HepG2 (cell line): Measurements from ENCODE around the gene IRAK2. TPM values are rescaled to one million over a fixed set of nuclear protein-coding genes. Genes with fewer than 3 reads are reported as not detected.

ENCODE experiments used
- CBFB ChIP-seq: sonication (generic); formaldehyde crosslinking; IDR thresholded peaks from 2 replicates; pipeline ENCODE4 v1.4.0; 2020; ENCODE audit warnings: missing genetic modification reagents
- CEBPB ChIP-seq: IDR thresholded peaks from 2 replicates; pipeline ENCODE4 v1.6.1; 2011; ENCODE audit warnings: low read depth, low read length, improper control_type of control experiment, borderline replicate concordance
- FOXM1 ChIP-seq: sonication (generic); formaldehyde crosslinking; IDR thresholded peaks from 2 replicates; pipeline ENCODE4 v1.5.0; 2020; ENCODE audit warnings: missing genetic modification reagents
- KAT7 ChIP-seq: IDR thresholded peaks from 2 replicates; pipeline ENCODE4 v1.6.1; 2018; ENCODE audit warnings: borderline replicate concordance, missing compliant biosample characterization
- KDM4B ChIP-seq: sonication (generic); formaldehyde crosslinking; IDR thresholded peaks from 2 replicates; pipeline ENCODE4 v1.4.0; 2020; ENCODE audit warnings: missing genetic modification reagents
- POLR2AphosphoS2 ChIP-seq: IDR thresholded peaks from 2 replicates; pipeline ENCODE4 v1.6.1; 2011; ENCODE audit warnings: low read depth, low read length, improper control_type of control experiment
- SRSF9 ChIP-seq: fragments of 200-400 bp; formaldehyde crosslinking; IDR thresholded peaks from 2 replicates; pipeline ENCODE4 v1.6.1; 2018; ENCODE audit warnings: borderline replicate concordance, mild to moderate bottlenecking, low read depth, low read length; ENCODE audit not compliant: insufficient read depth, poor library complexity, severe bottlenecking
- TRIM24 ChIP-seq: sonication (generic); formaldehyde crosslinking; IDR thresholded peaks from 2 replicates; pipeline ENCODE4 v1.8.0; 2022; ENCODE audit warnings: mild to moderate bottlenecking, missing genetic modification reagents
- ZNF430 ChIP-seq: sonication (generic); formaldehyde crosslinking; IDR thresholded peaks from 2 replicates; pipeline ENCODE4 v1.9.0; 2021; ENCODE audit warnings: mild to moderate bottlenecking, missing genetic modification reagents
- ZNF431 ChIP-seq: sonication (generic); formaldehyde crosslinking; IDR thresholded peaks from 2 replicates; pipeline ENCODE4 v1.9.0; 2022; ENCODE audit warnings: missing genetic modification reagents, low read depth, mild to moderate bottlenecking, borderline replicate concordance
- ZNF720 ChIP-seq: sonication (generic); formaldehyde crosslinking; IDR thresholded peaks from 2 replicates; pipeline ENCODE4 v1.4.0; 2020; ENCODE audit warnings: missing genetic modification reagents
- ZNF878 ChIP-seq: sonication (generic); formaldehyde crosslinking; IDR thresholded peaks from 2 replicates; pipeline ENCODE4 v1.8.1; 2023; ENCODE audit warnings: mild to moderate bottlenecking, missing genetic modification reagents, moderate library complexity
- polyA plus RNA-seq, 8 experiments: library from polyadenylated mRNA; depleted of rRNA in 3 of 8; stranded (reverse) in 7 of 8; unstranded in 1 of 8; fragments of >200 nt; fragmentation: Illumina TruSeq in 4 of 8; extraction: Trizol in 4 of 8; gene quantifications; 2 replicates each; pipeline versions ENCODE4 v1.2.1 to v1.2.3, GENCODE V29; 2011 to 2016; ENCODE audit warnings: low read depth in 4 of 8, missing spikeins in 1 of 8, mixed read lengths in 1 of 8; ENCODE audit not compliant: insufficient read depth in 1 of 8
- total RNA-seq, 5 experiments: library from RNA; depleted of rRNA; stranded (reverse); fragments of >200 nt; fragmentation: Illumina TruSeq; extraction: Trizol; gene quantifications; 2 replicates each; pipeline ENCODE4 v1.2.3, GENCODE V29; 2016; ENCODE audit warnings: low read depth in 1 of 5
- TF ChIP-seq, protein P1 (sequence below): sonication (generic); formaldehyde crosslinking; IDR thresholded peaks from 2 replicates; pipeline ENCODE4 v1.4.0; 2020; ENCODE audit warnings: missing genetic modification reagents, borderline replicate concordance
- TF ChIP-seq, protein P2 (sequence below): sonication (generic); formaldehyde crosslinking; IDR thresholded peaks from 2 replicates; pipeline ENCODE4; 2020; ENCODE audit warnings: missing genetic modification reagents, mild to moderate bottlenecking, borderline replicate concordance
- TF ChIP-seq, protein P3 (sequence below): sonication (generic); formaldehyde crosslinking; IDR thresholded peaks from 2 replicates; pipeline ENCODE4 v1.9.0; 2021; ENCODE audit warnings: missing genetic modification reagents, borderline replicate concordance
- TF ChIP-seq, protein P4 (sequence below): sonication (generic); formaldehyde crosslinking; IDR thresholded peaks from 2 replicates; pipeline ENCODE4 v1.9.0; 2021; ENCODE audit warnings: missing genetic modification reagents, mild to moderate bottlenecking, borderline replicate concordance
- TF ChIP-seq, protein P5 (sequence below): sonication (generic); formaldehyde crosslinking; IDR thresholded peaks from 2 replicates; pipeline ENCODE4 v1.9.0; 2022; ENCODE audit warnings: low read depth, missing genetic modification reagents

IRAK2 gene
- total and polyA plus RNA-seq, 2 of the 13 experiments (the other 11 are each of a cell fraction or from before 2014, with no cell fraction given), result 13.1 to 23.3 TPM

DNA sequence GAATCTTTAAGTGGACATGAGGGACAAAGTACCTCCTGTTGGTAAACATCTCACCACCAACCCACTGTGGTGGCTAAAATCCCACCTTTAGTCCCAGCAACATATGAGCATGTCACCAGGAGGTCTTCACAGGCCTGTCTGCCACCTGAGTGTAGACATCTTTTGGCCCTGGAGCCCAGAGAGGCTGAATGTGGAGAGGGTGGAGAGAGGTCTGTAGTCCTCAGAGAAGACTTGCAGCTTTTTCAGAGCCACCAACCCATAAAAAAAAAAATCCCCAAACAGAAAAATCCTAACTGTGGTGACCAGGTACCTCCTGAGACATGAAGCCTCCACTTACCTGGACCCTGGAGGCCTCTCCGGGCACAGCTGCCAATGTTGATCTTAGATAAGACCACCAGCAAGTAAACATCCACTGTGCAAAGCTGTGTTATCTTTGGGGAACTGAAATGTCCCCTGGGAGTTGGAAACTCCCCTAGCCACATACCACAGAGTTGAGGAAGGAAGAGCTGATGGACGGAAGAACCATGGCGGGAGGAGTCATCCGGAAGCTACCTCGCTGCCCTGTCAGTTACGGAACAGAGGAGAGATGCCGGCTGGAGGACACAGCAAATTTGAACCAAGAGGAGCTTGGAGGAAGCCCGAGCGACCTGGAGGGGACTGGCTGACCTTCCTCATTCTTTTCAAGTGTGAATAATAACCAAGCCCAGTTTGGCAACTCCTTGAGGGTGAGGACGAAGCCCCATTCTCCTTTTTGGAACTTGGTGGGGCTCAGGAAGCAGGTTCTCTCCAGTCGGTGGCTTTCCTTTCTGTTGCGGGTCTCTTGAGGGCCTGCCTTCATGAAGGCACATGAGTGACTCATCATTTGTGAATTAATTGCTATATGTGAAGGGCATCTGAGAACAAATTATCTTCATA is 128.0 kb downstream of the IRAK2 start, which contains the start of gene GHRL (continued):
- TF ChIP-seq, protein P1, sequence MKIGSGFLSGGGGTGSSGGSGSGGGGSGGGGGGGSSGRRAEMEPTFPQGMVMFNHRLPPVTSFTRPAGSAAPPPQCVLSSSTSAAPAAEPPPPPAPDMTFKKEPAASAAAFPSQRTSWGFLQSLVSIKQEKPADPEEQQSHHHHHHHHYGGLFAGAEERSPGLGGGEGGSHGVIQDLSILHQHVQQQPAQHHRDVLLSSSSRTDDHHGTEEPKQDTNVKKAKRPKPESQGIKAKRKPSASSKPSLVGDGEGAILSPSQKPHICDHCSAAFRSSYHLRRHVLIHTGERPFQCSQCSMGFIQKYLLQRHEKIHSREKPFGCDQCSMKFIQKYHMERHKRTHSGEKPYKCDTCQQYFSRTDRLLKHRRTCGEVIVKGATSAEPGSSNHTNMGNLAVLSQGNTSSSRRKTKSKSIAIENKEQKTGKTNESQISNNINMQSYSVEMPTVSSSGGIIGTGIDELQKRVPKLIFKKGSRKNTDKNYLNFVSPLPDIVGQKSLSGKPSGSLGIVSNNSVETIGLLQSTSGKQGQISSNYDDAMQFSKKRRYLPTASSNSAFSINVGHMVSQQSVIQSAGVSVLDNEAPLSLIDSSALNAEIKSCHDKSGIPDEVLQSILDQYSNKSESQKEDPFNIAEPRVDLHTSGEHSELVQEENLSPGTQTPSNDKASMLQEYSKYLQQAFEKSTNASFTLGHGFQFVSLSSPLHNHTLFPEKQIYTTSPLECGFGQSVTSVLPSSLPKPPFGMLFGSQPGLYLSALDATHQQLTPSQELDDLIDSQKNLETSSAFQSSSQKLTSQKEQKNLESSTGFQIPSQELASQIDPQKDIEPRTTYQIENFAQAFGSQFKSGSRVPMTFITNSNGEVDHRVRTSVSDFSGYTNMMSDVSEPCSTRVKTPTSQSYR (CRISPR knock-in tag), result no peak
- TF ChIP-seq, protein P2, sequence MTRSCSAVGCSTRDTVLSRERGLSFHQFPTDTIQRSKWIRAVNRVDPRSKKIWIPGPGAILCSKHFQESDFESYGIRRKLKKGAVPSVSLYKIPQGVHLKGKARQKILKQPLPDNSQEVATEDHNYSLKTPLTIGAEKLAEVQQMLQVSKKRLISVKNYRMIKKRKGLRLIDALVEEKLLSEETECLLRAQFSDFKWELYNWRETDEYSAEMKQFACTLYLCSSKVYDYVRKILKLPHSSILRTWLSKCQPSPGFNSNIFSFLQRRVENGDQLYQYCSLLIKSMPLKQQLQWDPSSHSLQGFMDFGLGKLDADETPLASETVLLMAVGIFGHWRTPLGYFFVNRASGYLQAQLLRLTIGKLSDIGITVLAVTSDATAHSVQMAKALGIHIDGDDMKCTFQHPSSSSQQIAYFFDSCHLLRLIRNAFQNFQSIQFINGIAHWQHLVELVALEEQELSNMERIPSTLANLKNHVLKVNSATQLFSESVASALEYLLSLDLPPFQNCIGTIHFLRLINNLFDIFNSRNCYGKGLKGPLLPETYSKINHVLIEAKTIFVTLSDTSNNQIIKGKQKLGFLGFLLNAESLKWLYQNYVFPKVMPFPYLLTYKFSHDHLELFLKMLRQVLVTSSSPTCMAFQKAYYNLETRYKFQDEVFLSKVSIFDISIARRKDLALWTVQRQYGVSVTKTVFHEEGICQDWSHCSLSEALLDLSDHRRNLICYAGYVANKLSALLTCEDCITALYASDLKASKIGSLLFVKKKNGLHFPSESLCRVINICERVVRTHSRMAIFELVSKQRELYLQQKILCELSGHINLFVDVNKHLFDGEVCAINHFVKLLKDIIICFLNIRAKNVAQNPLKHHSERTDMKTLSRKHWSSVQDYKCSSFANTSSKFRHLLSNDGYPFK (CRISPR knock-in tag), result no peak
- TF ChIP-seq, protein P3, sequence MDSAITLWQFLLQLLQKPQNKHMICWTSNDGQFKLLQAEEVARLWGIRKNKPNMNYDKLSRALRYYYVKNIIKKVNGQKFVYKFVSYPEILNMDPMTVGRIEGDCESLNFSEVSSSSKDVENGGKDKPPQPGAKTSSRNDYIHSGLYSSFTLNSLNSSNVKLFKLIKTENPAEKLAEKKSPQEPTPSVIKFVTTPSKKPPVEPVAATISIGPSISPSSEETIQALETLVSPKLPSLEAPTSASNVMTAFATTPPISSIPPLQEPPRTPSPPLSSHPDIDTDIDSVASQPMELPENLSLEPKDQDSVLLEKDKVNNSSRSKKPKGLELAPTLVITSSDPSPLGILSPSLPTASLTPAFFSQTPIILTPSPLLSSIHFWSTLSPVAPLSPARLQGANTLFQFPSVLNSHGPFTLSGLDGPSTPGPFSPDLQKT (CRISPR knock-in tag), result no peak
- TF ChIP-seq KDM4B (CRISPR knock-in tag) (no peak), ZNF431 (CRISPR knock-in tag) (0 out of 2 replicates have a peak, but pooled peaks have one; percentile 54), CBFB (CRISPR knock-in tag) (no peak), CEBPB (no peak), ZNF430 (CRISPR knock-in tag) (0 out of 2 replicates have a peak, but pooled peaks have one; percentile 38), TRIM24 (CRISPR knock-in tag) (no peak), FOXM1 (CRISPR knock-in tag) (no peak), POLR2AphosphoS2 (0 out of 2 replicates have a peak, but pooled peaks have one; percentile 49), ZNF878 (CRISPR knock-in tag) (0 out of 2 replicates have a peak, but pooled peaks have one; percentile 33), ZNF720 (CRISPR knock-in tag) (no peak), SRSF9 (no peak), KAT7 (CRISPR knock-in tag) (no peak)
- TF ChIP-seq, protein P4, sequence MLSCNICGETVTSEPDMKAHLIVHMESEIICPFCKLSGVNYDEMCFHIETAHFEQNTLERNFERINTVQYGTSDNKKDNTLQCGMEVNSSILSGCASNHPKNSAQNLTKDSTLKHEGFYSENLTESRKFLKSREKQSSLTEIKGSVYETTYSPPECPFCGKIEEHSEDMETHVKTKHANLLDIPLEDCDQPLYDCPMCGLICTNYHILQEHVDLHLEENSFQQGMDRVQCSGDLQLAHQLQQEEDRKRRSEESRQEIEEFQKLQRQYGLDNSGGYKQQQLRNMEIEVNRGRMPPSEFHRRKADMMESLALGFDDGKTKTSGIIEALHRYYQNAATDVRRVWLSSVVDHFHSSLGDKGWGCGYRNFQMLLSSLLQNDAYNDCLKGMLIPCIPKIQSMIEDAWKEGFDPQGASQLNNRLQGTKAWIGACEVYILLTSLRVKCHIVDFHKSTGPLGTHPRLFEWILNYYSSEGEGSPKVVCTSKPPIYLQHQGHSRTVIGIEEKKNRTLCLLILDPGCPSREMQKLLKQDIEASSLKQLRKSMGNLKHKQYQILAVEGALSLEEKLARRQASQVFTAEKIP (CRISPR knock-in tag), result no peak
- TF ChIP-seq, protein P5, sequence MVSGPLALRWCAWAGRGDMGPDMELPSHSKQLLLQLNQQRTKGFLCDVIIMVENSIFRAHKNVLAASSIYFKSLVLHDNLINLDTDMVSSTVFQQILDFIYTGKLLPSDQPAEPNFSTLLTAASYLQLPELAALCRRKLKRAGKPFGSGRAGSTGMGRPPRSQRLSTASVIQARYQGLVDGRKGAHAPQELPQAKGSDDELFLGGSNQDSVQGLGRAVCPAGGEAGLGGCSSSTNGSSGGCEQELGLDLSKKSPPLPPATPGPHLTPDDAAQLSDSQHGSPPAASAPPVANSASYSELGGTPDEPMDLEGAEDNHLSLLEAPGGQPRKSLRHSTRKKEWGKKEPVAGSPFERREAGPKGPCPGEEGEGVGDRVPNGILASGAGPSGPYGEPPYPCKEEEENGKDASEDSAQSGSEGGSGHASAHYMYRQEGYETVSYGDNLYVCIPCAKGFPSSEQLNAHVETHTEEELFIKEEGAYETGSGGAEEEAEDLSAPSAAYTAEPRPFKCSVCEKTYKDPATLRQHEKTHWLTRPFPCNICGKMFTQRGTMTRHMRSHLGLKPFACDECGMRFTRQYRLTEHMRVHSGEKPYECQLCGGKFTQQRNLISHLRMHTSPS (CRISPR knock-in tag), result peak; percentile 66; the same call in 1 of the 2 replicates
